Activated CD8-positive, alpha-beta memory T cell treated with anti-CD3 and anti-CD28 coated beads, Interleukin-2, amount 50 U/mL, for 1 hour (primary cell): Measurements from ENCODE around the gene EFHD2.
"Not testable (repeated sequence)": the region's sequence is repeated elsewhere in the genome, so short reads cannot be mapped to it uniquely, and the experiment has no call there.

Experiments
- DNase-seq: peaks from one replicate; pipeline ENCODE4 v3.0.0-alpha.2; 2020; ENCODE audit errors: extremely low read depth

The EFHD2 gene

GRCh38 chr1:15452866-15453571 lies 43.3 kb downstream of the EFHD2 start:
- no peak for DNase-seq

- no peak for DNase-seq
Observed at GRCh38 chr1:15453734-15454133, 44.0 kb downstream of the EFHD2 start.

GRCh38 chr1:15454256-15454655 lies 44.6 kb downstream of the EFHD2 start:
- DNase-seq = no peak

- DNase-seq = no peak
Observed at GRCh38 chr1:15455522-15455921, 45.8 kb downstream of the EFHD2 start.

GRCh38 chr1:15456313-15456954 lies 46.7 kb downstream of the EFHD2 start, which contains the start of gene CELA2A:
CELA2A (plus strand) TSS chr1:15456732; CDS start chr1:15456754, 22 bp downstream.
- DNase-seq = no peak

GRCh38 chr1:15457585-15457984 lies 47.9 kb downstream of the EFHD2 start:
- DNase-seq = no peak

GRCh38 chr1:15458388-15458787 lies 48.7 kb downstream of the EFHD2 start:
- not testable (repeated sequence) for DNase-seq

- DNase-seq = no peak
Observed at GRCh38 chr1:15459771-15460707, 50.4 kb downstream of the EFHD2 start.

GRCh38 chr1:15460708-15461095 lies 51.0 kb downstream of the EFHD2 start:
- DNase-seq = no peak

- not testable (repeated sequence) for DNase-seq
Observed at GRCh38 chr1:15463064-15463800, 53.5 kb downstream of the EFHD2 start.

- DNase-seq = not testable (repeated sequence)
Observed at GRCh38 chr1:15463926-15464322, 54.2 kb downstream of the EFHD2 start.

GRCh38 chr1:15465674-15466073 lies 56.0 kb downstream of the EFHD2 start:
- no peak for DNase-seq

GRCh38 chr1:15466955-15467625 lies 57.4 kb downstream of the EFHD2 start:
- not testable (repeated sequence) for DNase-seq

GRCh38 chr1:15468145-15468544 lies 58.5 kb downstream of the EFHD2 start:
- DNase-seq = no peak

- DNase-seq = no peak
Observed at GRCh38 chr1:15469361-15469760, 59.7 kb downstream of the EFHD2 start.

- not testable (repeated sequence) for DNase-seq
Observed at GRCh38 chr1:15469821-15470448, 60.2 kb downstream of the EFHD2 start.

GRCh38 chr1:15471067-15471466 lies 61.4 kb downstream of the EFHD2 start:
- not testable (repeated sequence) for DNase-seq

GRCh38 chr1:15471723-15472122 lies 62.0 kb downstream of the EFHD2 start:
- not testable (repeated sequence) for DNase-seq

GRCh38 chr1:15472587-15472986 lies 62.9 kb downstream of the EFHD2 start:
- DNase-seq = no peak

GRCh38 chr1:15475752-15476314 lies 66.1 kb downstream of the EFHD2 start, which contains the start of gene CELA2B:
CELA2B (plus strand) TSS chr1:15476104; CDS start chr1:15476126, 22 bp downstream.
- no peak for DNase-seq
